K562 (cell line): ENCODE results near the gene MAST1. TPM values are rescaled to one million over a fixed set of nuclear protein-coding genes. Genes with fewer than 3 reads are reported as not detected.

Source experiments
- ATAC-seq: fragments of 200-7000 bp; cut with Tn5 transposase; 3 replicates; pipeline ENCODE4 v1.9.1; 2020; ENCODE audit warnings: moderate library complexity
- BruUV-seq: library from RNA; stranded (reverse); fragments of 400-500 nt; replicated peaks from 2 replicates; lab custom pipeline; 2021; lab: Mats Ljungman, UMichigan
- CTCF ChIA-PET: fragments of 300-600 bp; formaldehyde crosslinking; extraction: SDS; loops from one replicate; lab custom pipeline; 2021; ENCODE audit warnings: low intra/inter-chr PET ratio; lab: Yijun Ruan, JAX
- POLR2A ChIA-PET: fragments of 300-600, 350-650 bp; sonication (Branson Sonifier 250); formaldehyde crosslinking; extraction: SDS; loops from one replicate; lab custom pipeline; 2021; ENCODE audit warnings: antibody characterized with exemption, inconsistent platforms; lab: Yijun Ruan, JAX
- DNase-seq, 4 experiments: peaks; one replicate each; pipeline versions ENCODE4 v3.0.0 to v3.0.0-alpha.2; 2011 to 2018; ENCODE audit warnings: low spot score in 3 of 4, mixed read lengths in 3 of 4; ENCODE audit errors: extremely low read depth in 1 of 4
- FAIRE-seq: peaks from 2 replicates; lab custom pipeline; 2011; peaks lifted over from hg19 to GRCh38; lab: Jason Lieb, UNC
- H2AFZ ChIP-seq: 2 replicates; pipeline ENCODE4 v1.6.0; 2011; ENCODE audit warnings: low read depth, low read length, control low read depth, inconsistent platforms
- H3K27ac ChIP-seq: fragments of 200-600 bp; 3 replicates; pipeline ENCODE4 v1.8.0; 2011; ENCODE audit warnings: low read depth, mild to moderate bottlenecking, control low read depth, inconsistent platforms, low read length, moderate library complexity, mixed read lengths; ENCODE audit errors: extremely low read depth
- H3K27me3 ChIP-seq, 2 experiments: fragments of 300-600 bp in 1 of 2; 2 replicates in 1 of 2; 3 replicates in 1 of 2; pipeline versions ENCODE4 v1.6.0 to v1.8.0; 2011; ENCODE audit warnings: inconsistent platforms in 2 of 2, low read length in 2 of 2, mild to moderate bottlenecking in 1 of 2, mixed read lengths in 1 of 2, moderate library complexity in 1 of 2; ENCODE audit not compliant: control insufficient read depth in 2 of 2, insufficient read depth in 2 of 2
- H3K36me3 ChIP-seq: fragments of 300-600 bp; 3 replicates; pipeline ENCODE4 v1.8.0; 2011; ENCODE audit warnings: mild to moderate bottlenecking, low read length, inconsistent platforms; ENCODE audit not compliant: control insufficient read depth, insufficient read depth
- H3K4me1 ChIP-seq, 2 experiments: fragments of 200-600 bp in 1 of 2; replicated peaks in 1 of 2; 2 replicates in 1 of 2; 3 replicates in 1 of 2; pipeline versions ENCODE4 v1.5.1 to v1.8.0; 2011; ENCODE audit warnings: inconsistent platforms in 2 of 2, low read length in 2 of 2, mild to moderate bottlenecking in 1 of 2, mixed read lengths in 1 of 2, moderate library complexity in 1 of 2; ENCODE audit not compliant: control insufficient read depth in 2 of 2, insufficient read depth in 2 of 2
- H3K4me2 ChIP-seq: 2 replicates; pipeline ENCODE4 v1.6.1; 2011; ENCODE audit warnings: low read length, control low read depth, inconsistent platforms, mixed read lengths; ENCODE audit not compliant: insufficient read depth
- H3K4me3 ChIP-seq: fragments of 200-600 bp; sonication (generic), shearing (Covaris generic); 2 replicates; pipeline ENCODE4 v1.5.1; 2016; ENCODE audit warnings: control low read depth, inconsistent platforms
- H3K79me2 ChIP-seq: fragments of 200-600 bp; 3 replicates; pipeline ENCODE4 v1.8.0; 2011; ENCODE audit warnings: low read length, inconsistent platforms; ENCODE audit not compliant: control insufficient read depth, insufficient read depth
- H3K9ac ChIP-seq, 2 experiments: 2 replicates each; pipeline versions ENCODE4 v1.6.0 to v1.6.1; 2011; ENCODE audit warnings: low read depth in 2 of 2, low read length in 2 of 2, control low read depth in 1 of 2, inconsistent platforms in 1 of 2, mild to moderate bottlenecking in 1 of 2, mixed read lengths in 1 of 2; ENCODE audit not compliant: insufficient read depth in 1 of 2
- H3K9me1 ChIP-seq: one replicate; pipeline ENCODE4 v1.6.0; 2011; ENCODE audit warnings: inconsistent platforms, mild to moderate bottlenecking, low read length, moderate library complexity; ENCODE audit not compliant: control insufficient read depth, insufficient read depth
- H3K9me3 ChIP-seq: replicated peaks from 2 replicates; pipeline ENCODE4 v1.5.1; 2011; ENCODE audit warnings: low read depth, low read length, inconsistent platforms; ENCODE audit not compliant: control insufficient read depth, insufficient read depth
- H4K20me1 ChIP-seq: replicated peaks from 2 replicates; pipeline ENCODE4 v1.6.1; 2011; ENCODE audit warnings: low read length, inconsistent platforms, mixed read lengths; ENCODE audit not compliant: control insufficient read depth, insufficient read depth
- CBFB ChIP-seq: sonication (generic); formaldehyde crosslinking; IDR thresholded peaks from 2 replicates; pipeline ENCODE4 v1.4.0; 2020; ENCODE audit warnings: mild to moderate bottlenecking, missing genetic modification reagents
- GMEB1 ChIP-seq: fragments of 250-450 bp; sonication (Bioruptor Pico); IDR thresholded peaks from 2 replicates; pipeline ENCODE4 v1.4.0; 2020; ENCODE audit warnings: mild to moderate bottlenecking
- KDM1A ChIP-seq, 2 experiments: fragments of 450-650 bp; IDR thresholded peaks; 2 replicates each; pipeline ENCODE4 v1.6.1; 2016; ENCODE audit warnings: mild to moderate bottlenecking in 2 of 2
- KDM5B ChIP-seq: fragments of 200-600 bp; sonication (generic); IDR thresholded peaks from 2 replicates; pipeline ENCODE4 v1.6.1; 2012; ENCODE audit warnings: low read depth, mild to moderate bottlenecking, moderate library complexity, low read length, control low read depth, inconsistent platforms; ENCODE audit not compliant: insufficient replicate concordance
- NEUROD1 ChIP-seq: fragments of 150-350 bp; IDR thresholded peaks from 2 replicates; pipeline ENCODE4 v1.6.1; 2014; ENCODE audit warnings: borderline replicate concordance, low read length, low read depth; ENCODE audit not compliant: partially characterized antibody
- NONO ChIP-seq, 2 experiments: fragments of 200-400 bp in 1 of 2; fragments of 450-650 bp in 1 of 2; formaldehyde crosslinking in 1 of 2; IDR thresholded peaks; 2 replicates each; pipeline ENCODE4 v1.6.1; 2017; ENCODE audit warnings: low read depth in 2 of 2, mild to moderate bottlenecking in 2 of 2, moderate library complexity in 2 of 2, low read length in 1 of 2
- RBM22 ChIP-seq: fragments of 200-400 bp; formaldehyde crosslinking; IDR thresholded peaks from 2 replicates; pipeline ENCODE4 v1.6.1; 2018; ENCODE audit warnings: low read length, low read depth; ENCODE audit not compliant: poor library complexity, severe bottlenecking
- RFX5 ChIP-seq: IDR thresholded peaks from 2 replicates; pipeline ENCODE4 v1.6.1; 2011; ENCODE audit warnings: low read depth, mild to moderate bottlenecking, improper control_type of control experiment, low read length
- SREBF2 ChIP-seq: sonication (generic); formaldehyde crosslinking; IDR thresholded peaks from 2 replicates; pipeline ENCODE4 v1.4.0; 2020; ENCODE audit warnings: mild to moderate bottlenecking, missing genetic modification reagents
- TEAD1 ChIP-seq, 2 experiments: fragments of 450-650 bp in 1 of 2; sonication (generic) in 1 of 2; formaldehyde crosslinking; IDR thresholded peaks; 2 replicates each; pipeline versions ENCODE4 v1.4.0 to v1.8.0; 2020 to 2022; ENCODE audit warnings: mild to moderate bottlenecking in 2 of 2, missing genetic modification reagents in 1 of 2
- ZFPM2 ChIP-seq: fragments of 250-450 bp; sonication (Bioruptor Pico); IDR thresholded peaks from 2 replicates; pipeline ENCODE4 v1.5.1; 2022; ENCODE audit warnings: mild to moderate bottlenecking
- ZNF224 ChIP-seq: sonication (generic); formaldehyde crosslinking; IDR thresholded peaks from 2 replicates; pipeline ENCODE4 v1.8.0; 2022; ENCODE audit warnings: mild to moderate bottlenecking, missing genetic modification reagents
- ZNF586 ChIP-seq: fragments of 450-650 bp; formaldehyde crosslinking; conservative IDR thresholded peaks from 2 replicates; pipeline ENCODE4 v1.4.0; 2020; ENCODE audit warnings: mild to moderate bottlenecking, moderate library complexity
- ZNF668 ChIP-seq: fragments of 250-450 bp; sonication (Bioruptor Pico); IDR thresholded peaks from 2 replicates; pipeline ENCODE4 v1.8.0; 2022; ENCODE audit warnings: mild to moderate bottlenecking, inconsistent platforms
- ZNF76 ChIP-seq: fragments of 250-450 bp; sonication (Bioruptor Pico); IDR thresholded peaks from 2 replicates; pipeline ENCODE4 v1.4.0; 2020; ENCODE audit warnings: mild to moderate bottlenecking, moderate library complexity, borderline replicate concordance
- WGBS: fragments of 100-300 bp; shearing (Covaris generic); methylation state at CpG from one replicate; pipeline ENCODE4 v1.1.6; 2016; ENCODE audit warnings: low coverage, mixed read lengths; ENCODE audit not compliant: insufficient coverage; ENCODE audit errors: missing lambda C conversion rate; 5-methylcytosine and 5-hydroxymethylcytosine counted together
- in situ Hi-C: fragments of 300-500 bp; cut with MboI; formaldehyde crosslinking; loops from 4 replicates; pipeline ENCODE4 v1.15.0; 2018; ENCODE audit warnings: inconsistent platforms, mixed read lengths
- intact Hi-C: fragments of 100-400 bp; cut with micrococcal nuclease; formaldehyde crosslinking; loops from 2 replicates; pipeline ENCODE4 v1.14.2; 2022
- polyA plus RNA-seq, 8 experiments: library from polyadenylated mRNA; depleted of rRNA in 4 of 8; stranded (reverse) in 5 of 8; unstranded in 3 of 8; fragments of >200 nt; fragmentation: Nextera tagmentation in 2 of 8; fragmentation: Illumina TruSeq in 1 of 8; extraction: Ambion mirVana in 2 of 8; extraction: Trizol in 1 of 8; gene quantifications; 2 replicates each; pipeline versions ENCODE4 v1.2.1 to v1.2.3, GENCODE V29; 2011 to 2014; ENCODE audit warnings: inconsistent platforms in 1 of 8, missing spikeins in 1 of 8
- total RNA-seq, 7 experiments: library from RNA; depleted of rRNA in 6 of 7; stranded (reverse); fragments of >200 nt in 6 of 7; fragmentation: Illumina TruSeq in 2 of 7; extraction: Trizol in 2 of 7; gene quantifications; 2 replicates each; pipeline versions ENCODE4 v1.2.1 to v1.2.3, GENCODE V29; 2011 to 2021; ENCODE audit warnings: low replicate concordance in 1 of 7
- TF ChIP-seq, protein P1 (sequence below): fragments of 450-650 bp; IDR thresholded peaks from 2 replicates; pipeline ENCODE4 v1.7.0; 2016; ENCODE audit warnings: borderline replicate concordance

MAST1 gene
- total and polyA plus RNA-seq, 9 of the 15 experiments (the other 6 are each of a cell fraction or from before 2014, with no cell fraction given) = 0.48 to 10.3 (median 3.9) TPM

DNA sequence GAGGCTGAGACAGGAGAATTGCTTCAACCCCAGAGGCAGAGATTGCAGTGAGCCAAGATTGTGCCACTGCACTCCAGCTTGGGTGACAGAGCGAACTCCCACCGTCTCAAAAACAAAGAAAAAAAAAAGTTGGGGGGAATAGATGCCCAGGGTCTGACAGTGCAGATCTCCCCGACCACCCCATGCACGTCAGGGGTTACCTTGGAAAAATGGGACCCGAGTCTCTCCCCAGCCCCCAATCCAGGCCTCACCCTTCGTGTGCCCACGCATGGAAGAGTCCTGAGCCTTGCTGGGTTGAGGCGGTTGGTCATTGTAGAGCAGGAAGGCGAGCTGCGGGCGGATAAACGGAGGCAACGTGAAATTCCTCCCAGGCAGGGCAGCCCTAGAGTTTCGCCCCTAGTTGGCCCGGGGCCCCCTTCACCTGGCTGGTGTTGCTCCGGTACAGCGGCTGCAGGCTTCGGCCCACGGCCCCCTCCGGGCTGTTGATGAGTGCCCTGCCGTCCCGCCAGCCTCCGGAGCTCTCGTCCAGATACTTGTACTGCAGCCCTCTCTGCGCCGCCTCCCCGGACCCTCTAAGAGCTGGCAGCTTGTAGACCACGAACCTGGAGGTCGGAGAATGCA, 42.3 kb downstream of the MAST1 start:
- in situ Hi-C loops = no loop called here
- peak overlapping the region; percentile 73 to 96 for H3K9ac ChIP-seq
- peaks cover 50% of the 10 kb centered on the region for H3K79me2 ChIP-seq
- ChIA-PET POLR2A (interaction anchor here (0.6 to 2.9 kb wide), 12 partner anchors 8 to 274 kb away, joined by 3 to 23 read pairs (median 3); partner anchors contain the start of genes CALR, FARSA, GCDH and JUNB), CTCF (no interaction called here)
- no peaks in the 10 kb centered on the region for H3K27me3 ChIP-seq
- TSS peak; percentile 9 for BruUV-seq
- 21% methylated on average over 17 of the region's 29 CpGs for WGBS
- H3K4me1 ChIP-seq = peaks cover 31 to 59% of the 10 kb centered on the region in 2 experiments; a peak in 4 of 5 replicates
- DNase-seq = no peak
- H3K4me2 ChIP-seq = peak overlapping the region; percentile 93
- FAIRE-seq = no peak
- H3K36me3 ChIP-seq = peaks cover 42% of the 10 kb centered on the region
- intact Hi-C loops = no loop called here
- H3K9me1 ChIP-seq = no peaks in the 10 kb centered on the region
- peak overlapping the region; percentile 96 for H3K27ac ChIP-seq
- no peaks in the 10 kb centered on the region for H3K9me3 ChIP-seq
- H3K4me3 ChIP-seq = peak overlapping the region; percentile 67
- H2AFZ ChIP-seq = peak overlapping the region; percentile 88
- ATAC-seq = no peak
- peaks cover 5% of the 10 kb centered on the region; the same call in 1 of the 2 replicates for H4K20me1 ChIP-seq
- peak; percentile 17 for TF ChIP-seq RBM22
- no peak for TF ChIP-seq NONO (IDR thresholded peaks at IDR 0.05; ENCODE audit: low read depth in 2 of 2, low read length in 1 of 2)
- TF ChIP-seq KDM5B = no peak
- TF ChIP-seq TEAD1 (CRISPR knock-in tag; IDR thresholded peaks at IDR 0.05) = no peak
- no peak; the same call in 1 of the 2 replicates for TF ChIP-seq ZNF76
- TF ChIP-seq SREBF2 (CRISPR knock-in tag) = no peak
- no peak for TF ChIP-seq NEUROD1
- TF ChIP-seq RFX5 = no peak
- TF ChIP-seq ZNF586 (CRISPR knock-in tag) = no peak
- TF ChIP-seq KDM1A (IDR thresholded peaks at IDR 0.05) = no peak
- no peak for TF ChIP-seq GMEB1 (CRISPR knock-in tag)
- no peak for TF ChIP-seq ZNF668
- no peak for TF ChIP-seq ZFPM2
- TF ChIP-seq ZNF224 (CRISPR knock-in tag) = 0 out of 2 replicates have a peak, but pooled peaks have one; percentile 51
- no peak for TF ChIP-seq CBFB
- TF ChIP-seq, protein P1, sequence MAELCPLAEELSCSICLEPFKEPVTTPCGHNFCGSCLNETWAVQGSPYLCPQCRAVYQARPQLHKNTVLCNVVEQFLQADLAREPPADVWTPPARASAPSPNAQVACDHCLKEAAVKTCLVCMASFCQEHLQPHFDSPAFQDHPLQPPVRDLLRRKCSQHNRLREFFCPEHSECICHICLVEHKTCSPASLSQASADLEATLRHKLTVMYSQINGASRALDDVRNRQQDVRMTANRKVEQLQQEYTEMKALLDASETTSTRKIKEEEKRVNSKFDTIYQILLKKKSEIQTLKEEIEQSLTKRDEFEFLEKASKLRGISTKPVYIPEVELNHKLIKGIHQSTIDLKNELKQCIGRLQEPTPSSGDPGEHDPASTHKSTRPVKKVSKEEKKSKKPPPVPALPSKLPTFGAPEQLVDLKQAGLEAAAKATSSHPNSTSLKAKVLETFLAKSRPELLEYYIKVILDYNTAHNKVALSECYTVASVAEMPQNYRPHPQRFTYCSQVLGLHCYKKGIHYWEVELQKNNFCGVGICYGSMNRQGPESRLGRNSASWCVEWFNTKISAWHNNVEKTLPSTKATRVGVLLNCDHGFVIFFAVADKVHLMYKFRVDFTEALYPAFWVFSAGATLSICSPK = no peak
